Trophoblast cell (in vitro differentiated cells and primary cell): ENCODE measurements around the gene WDR87.
A peak's percentile ranks its signal among the peaks of the same experiment; 100 is the strongest.

ENCODE experiments used
- DNase-seq, 2 donors: peaks; one replicate each; pipeline ENCODE4 v3.0.0-alpha.2; 2016
- H2AFZ ChIP-seq: 2 replicates; pipeline ENCODE4 v1.6.1; 2013; ENCODE audit warnings: low read length, moderate library complexity, mild to moderate bottlenecking; ENCODE audit not compliant: insufficient read depth, poor library complexity
- H2AK5ac ChIP-seq: 2 replicates; pipeline ENCODE4 v1.6.1; 2013; ENCODE audit warnings: mild to moderate bottlenecking, low read length
- H2BK120ac ChIP-seq: 2 replicates; pipeline ENCODE4 v1.6.1; 2013; ENCODE audit warnings: low read length, mild to moderate bottlenecking, moderate library complexity; ENCODE audit not compliant: insufficient read depth, poor library complexity
- H2BK12ac ChIP-seq: 2 replicates; pipeline ENCODE4 v1.6.1; 2013; ENCODE audit warnings: mild to moderate bottlenecking, low read length, moderate library complexity
- H2BK5ac ChIP-seq: 2 replicates; pipeline ENCODE4 v1.6.1; 2013; ENCODE audit warnings: low read length, low read depth, moderate library complexity, mild to moderate bottlenecking; ENCODE audit not compliant: poor library complexity
- H3K14ac ChIP-seq: 2 replicates; pipeline ENCODE4 v1.6.1; 2013; ENCODE audit warnings: mild to moderate bottlenecking, low read length
- H3K18ac ChIP-seq: 2 replicates; pipeline ENCODE4 v1.6.1; 2013; ENCODE audit warnings: mild to moderate bottlenecking, low read length
- H3K23ac ChIP-seq: 2 replicates; pipeline ENCODE4 v1.6.1; 2013; ENCODE audit warnings: low read length
- H3K27ac ChIP-seq: 2 replicates; pipeline ENCODE4 v1.5.1; 2013; ENCODE audit warnings: low read depth, mild to moderate bottlenecking, inconsistent platforms, low read length, moderate library complexity
- H3K27me3 ChIP-seq: 2 replicates; pipeline ENCODE4 v1.6.1; 2013; ENCODE audit warnings: inconsistent platforms, mild to moderate bottlenecking, low read length, moderate library complexity; ENCODE audit not compliant: insufficient read depth
- H3K36me3 ChIP-seq, 2 experiments: 1 replicate in 1 of 2; 2 replicates in 1 of 2; pipeline ENCODE4 v1.6.1; 2013; ENCODE audit warnings: low read length in 2 of 2, mild to moderate bottlenecking in 2 of 2, moderate library complexity in 1 of 2; ENCODE audit not compliant: insufficient read depth in 2 of 2, control insufficient read depth in 1 of 2
- H3K4ac ChIP-seq: 2 replicates; pipeline ENCODE4 v1.6.1; 2013; ENCODE audit warnings: low read depth, mild to moderate bottlenecking, low read length, moderate library complexity
- H3K4me1 ChIP-seq, 2 experiments: 1 replicate in 1 of 2; 2 replicates in 1 of 2; pipeline ENCODE4 v1.6.1; 2013; ENCODE audit warnings: low read length in 2 of 2, mild to moderate bottlenecking in 2 of 2, moderate library complexity in 1 of 2; ENCODE audit not compliant: insufficient read depth in 2 of 2, control insufficient read depth in 1 of 2
- H3K4me2 ChIP-seq: 2 replicates; pipeline ENCODE4 v1.6.1; 2013; ENCODE audit warnings: inconsistent platforms, mild to moderate bottlenecking, low read length, moderate library complexity
- H3K4me3 ChIP-seq: 2 replicates; pipeline ENCODE4 v1.5.1; 2013; ENCODE audit warnings: mild to moderate bottlenecking, low read depth, low read length, inconsistent platforms
- H3K79me1 ChIP-seq: one replicate; pipeline ENCODE4 v1.6.1; 2013; ENCODE audit warnings: low read length
- H3K79me2 ChIP-seq: 2 replicates; pipeline ENCODE4 v1.6.1; 2013; ENCODE audit warnings: low read length, mild to moderate bottlenecking; ENCODE audit not compliant: control insufficient read depth, insufficient read depth, poor library complexity
- H3K9ac ChIP-seq: 2 replicates; pipeline ENCODE4 v1.6.1; 2013; ENCODE audit warnings: mild to moderate bottlenecking, low read length
- H3K9me3 ChIP-seq: 2 replicates; pipeline ENCODE4 v1.6.1; 2013; ENCODE audit warnings: low read depth, mild to moderate bottlenecking, control low read depth, inconsistent platforms, low read length; ENCODE audit not compliant: insufficient read depth
- H4K12ac ChIP-seq: 2 replicates; pipeline ENCODE4 v1.6.1; 2013; ENCODE audit warnings: low read depth, mild to moderate bottlenecking, low read length, moderate library complexity
- H4K8ac ChIP-seq: 2 replicates; pipeline ENCODE4 v1.6.1; 2013; ENCODE audit warnings: low read depth, mild to moderate bottlenecking, low read length, moderate library complexity
- H4K91ac ChIP-seq: one replicate; pipeline ENCODE4 v1.6.1; 2013; ENCODE audit warnings: low read depth, mild to moderate bottlenecking, low read length, moderate library complexity
- WGBS: extraction: QIAGEN DNeasy Blood & Tissue Kit; methylation state at CpG from one replicate; pipeline ENCODE4 v1.1.7; 2013; ENCODE audit warnings: missing lambda C conversion rate; ENCODE audit not compliant: insufficient read length, insufficient coverage; ENCODE audit errors: extremely low coverage; 5-methylcytosine and 5-hydroxymethylcytosine counted together

WDR87 gene

DNA sequence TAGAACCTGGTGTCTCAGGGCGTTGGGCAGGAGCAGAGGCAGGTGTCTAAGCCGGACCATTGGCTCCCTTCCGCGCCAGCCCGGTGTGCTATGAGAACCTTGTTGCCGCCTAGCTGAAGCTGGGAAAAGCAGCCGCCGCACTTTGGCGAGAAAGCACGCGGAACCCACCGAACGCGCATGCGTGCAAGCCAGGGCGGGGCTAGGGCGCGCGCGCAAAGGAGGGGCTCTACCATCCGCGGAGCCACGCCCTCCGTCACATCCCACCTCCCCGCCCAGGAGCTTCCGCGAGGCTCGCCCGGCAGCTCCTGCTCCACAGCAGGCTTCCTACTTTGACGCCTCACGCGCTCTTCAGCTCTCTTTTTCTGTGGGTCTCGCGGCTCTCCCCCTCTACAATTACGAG is 51.3 kb downstream of the WDR87 start:
- Histone ChIP-seq H3K4ac (no peak overlapping the region), H3K4me1 (no peaks in the 10 kb centered on the region), H2BK5ac (no peak overlapping the region), H3K4me3 (no peak overlapping the region), H3K9ac (no peak overlapping the region), H3K27ac (no peak overlapping the region), H3K23ac (no peak overlapping the region), H2BK12ac (no peak overlapping the region), H3K79me1 (no peaks in the 10 kb centered on the region), H3K18ac (no peak overlapping the region), H3K27me3 (no peaks in the 10 kb centered on the region), H4K91ac (no peak overlapping the region), H3K36me3 (no peaks in the 10 kb centered on the region), H3K4me2 (no peak overlapping the region), H3K9me3 (peaks cover 8% of the 10 kb centered on the region), H4K12ac (no peak overlapping the region), H2AFZ (no peak overlapping the region), H4K8ac (no peak overlapping the region), H2AK5ac (no peak overlapping the region), H3K79me2 (no peaks in the 10 kb centered on the region), H3K14ac (no peak overlapping the region), H2BK120ac (no peak overlapping the region)
- no CpG with 5 or more reads among the region's 35 CpGs for WGBS
- peak; percentile 55 to 75 for DNase-seq

DNA sequence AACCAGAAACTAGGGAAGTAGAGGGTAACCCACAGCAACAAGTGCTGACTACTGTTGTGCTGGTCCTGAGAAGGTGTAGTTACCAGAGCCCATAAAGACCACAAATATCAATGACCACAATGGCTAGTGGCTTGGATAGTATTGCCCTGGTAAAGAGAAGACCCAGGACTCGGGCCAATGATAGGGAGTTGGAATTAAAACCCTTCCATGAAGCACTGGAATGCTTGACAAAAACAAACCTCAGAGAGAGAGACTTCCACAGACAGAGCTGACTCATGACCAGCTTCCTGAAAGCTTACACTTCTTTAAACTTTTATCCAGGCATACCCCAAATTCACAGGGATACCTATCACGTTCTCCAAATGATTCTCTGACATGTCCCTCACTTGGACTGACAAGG is 60.5 kb downstream of the WDR87 start:
- H3K27me3 ChIP-seq = no peaks in the 10 kb centered on the region
- no peak overlapping the region for H3K27ac ChIP-seq
- H3K79me1 ChIP-seq = no peaks in the 10 kb centered on the region
- H3K36me3 ChIP-seq = no peaks in the 10 kb centered on the region
- no peak overlapping the region for H3K23ac ChIP-seq
- H2BK120ac ChIP-seq = no peak overlapping the region
- DNase-seq = no peak
- H3K4me1 ChIP-seq = no peaks in the 10 kb centered on the region
- H3K9ac ChIP-seq = no peak overlapping the region
- H3K79me2 ChIP-seq = no peaks in the 10 kb centered on the region
- H3K18ac ChIP-seq = no peak overlapping the region
- no peak overlapping the region for H3K4ac ChIP-seq
- H2BK12ac ChIP-seq = no peak overlapping the region
- H3K9me3 ChIP-seq = no peaks in the 10 kb centered on the region
- no peak overlapping the region for H4K8ac ChIP-seq
- H4K91ac ChIP-seq = no peak overlapping the region
- no peak overlapping the region for H3K14ac ChIP-seq
- no peak overlapping the region for H2AK5ac ChIP-seq
- no peak overlapping the region for H2AFZ ChIP-seq
- H2BK5ac ChIP-seq = no peak overlapping the region
- WGBS = no CpG with 5 or more reads among the region's 2 CpGs
- no peak overlapping the region for H3K4me2 ChIP-seq
- H4K12ac ChIP-seq = no peak overlapping the region
- H3K4me3 ChIP-seq = no peak overlapping the region
